Stimulated activated CD4-positive, alpha-beta T cell treated with anti-CD3 and anti-CD28 coated beads, Interleukin-4, amount 100 ng/mL, for 1 hour (primary cell): ENCODE data around the gene NASP.

Source experiments
- DNase-seq: peaks from one replicate; pipeline ENCODE4 v3.0.0-alpha.2; 2020

The NASP gene

GRCh38 chr1:45583666-45584350 is at the start of gene NASP:
TSS of gene NASP (plus strand) at chr1:45584041. CDS start at chr1:45584147, 106 bp downstream.
- DNase-seq = peak; percentile 93

GRCh38 chr1:45535988-45536766 is 47.7 kb upstream of the NASP start:
- no peak for DNase-seq

GRCh38 chr1:45536886-45537285 is 47.0 kb upstream of the NASP start:
- no peak for DNase-seq

- no peak for DNase-seq
These were observed 42.6 kb upstream of the NASP start for GRCh38 chr1:45541193-45541592.

- no peak for DNase-seq
These were observed 41.2 kb upstream of the NASP start for GRCh38 chr1:45542591-45542990.

- peak; percentile 65 for DNase-seq
These were observed 40.0 kb upstream of the NASP start for GRCh38 chr1:45543581-45544417.

- DNase-seq = no peak
These were observed 39.3 kb upstream of the NASP start for GRCh38 chr1:45544530-45544929.

- no peak for DNase-seq
These were observed 38.8 kb upstream of the NASP start for GRCh38 chr1:45545019-45545493.

- no peak for DNase-seq
These were observed 38.1 kb upstream of the NASP start for GRCh38 chr1:45545553-45546310.

- DNase-seq = peak; percentile 90
These were observed 33.2 kb upstream of the NASP start, which contains the start of gene AKR1A1 for GRCh38 chr1:45550401-45551351. TSS of gene AKR1A1 (plus strand) at chr1:45550826. CDS start at chr1:45561795, 10,969 bp downstream.

- no peak for DNase-seq
These were observed 32.2 kb upstream of the NASP start for GRCh38 chr1:45551684-45552083.

- no peak for DNase-seq
These were observed 31.5 kb upstream of the NASP start for GRCh38 chr1:45552331-45552730.

GRCh38 chr1:45554198-45554597 is 29.6 kb upstream of the NASP start:
- DNase-seq = no peak

- no peak for DNase-seq
These were observed 26.4 kb upstream of the NASP start for GRCh38 chr1:45557422-45557944.

GRCh38 chr1:45563843-45564242 is 20.0 kb upstream of the NASP start:
- no peak for DNase-seq

GRCh38 chr1:45566722-45567121 is 17.1 kb upstream of the NASP start:
- DNase-seq = no peak

GRCh38 chr1:45567911-45568310 is 15.9 kb upstream of the NASP start:
- no peak for DNase-seq

GRCh38 chr1:45568421-45568820 is 15.4 kb upstream of the NASP start:
- no peak for DNase-seq

GRCh38 chr1:45569571-45569961 is 14.3 kb upstream of the NASP start:
- no peak for DNase-seq

GRCh38 chr1:45569962-45570581 is 13.8 kb upstream of the NASP start:
- peak; percentile 63 for DNase-seq

- no peak for DNase-seq
These were observed 13.2 kb upstream of the NASP start for GRCh38 chr1:45570631-45571030.
